ENCODE data around the gene KRT85.
A peak's percentile ranks its signal among the peaks of the same experiment; 100 is the strongest.

KRT85 gene

GRCh38 chr12:52383331-52383730, 16.1 kb upstream of the KRT85 start:
- no peak for DNase-seq
- H3K4me1 Mint-ChIP-seq: peaks cover 8% of the 10 kb centered on the region
- no peak overlapping the region for H3K4me3 Mint-ChIP-seq
- no peaks in the 10 kb centered on the region for H3K36me3 Mint-ChIP-seq (ENCODE audit: low read depth)
- H3K9me3 Mint-ChIP-seq: no peaks in the 10 kb centered on the region
- ATAC-seq: no peak
- H3K27ac Mint-ChIP-seq: no peak overlapping the region
- no peaks in the 10 kb centered on the region for H3K27me3 Mint-ChIP-seq

GRCh38 chr12:52382854-52383253, 15.6 kb upstream of the KRT85 start:
- H3K27me3 Mint-ChIP-seq: no peaks in the 10 kb centered on the region
- no peak overlapping the region for H3K27ac Mint-ChIP-seq

GRCh38 chr12:52381206-52381605, 13.9 kb upstream of the KRT85 start:
- H3K27ac Mint-ChIP-seq: no peak overlapping the region
- H3K4me1 Mint-ChIP-seq: peaks cover 8% of the 10 kb centered on the region
- H3K36me3 Mint-ChIP-seq (ENCODE audit: low read depth): no peaks in the 10 kb centered on the region
- no peak overlapping the region for H3K4me3 Mint-ChIP-seq
- no peaks in the 10 kb centered on the region for H3K9me3 Mint-ChIP-seq
- DNase-seq: no peak
- ATAC-seq: no peak
- peaks cover 3% of the 10 kb centered on the region for H3K27me3 Mint-ChIP-seq

More at GRCh38 chr12:52382854-52383253, 15.6 kb upstream of the KRT85 start:
- H3K4me1 Mint-ChIP-seq: peaks cover 8% of the 10 kb centered on the region
- no peaks in the 10 kb centered on the region for H3K36me3 Mint-ChIP-seq (ENCODE audit: low read depth)
- no peak for DNase-seq
- ATAC-seq: peak; percentile 31
- no peaks in the 10 kb centered on the region for H3K9me3 Mint-ChIP-seq
- no peak overlapping the region for H3K4me3 Mint-ChIP-seq

GRCh38 chr12:52380271-52380694, 13.0 kb upstream of the KRT85 start:
- ATAC-seq: no peak
- Mint-ChIP-seq H3K4me3 (no peak overlapping the region), H3K9me3 (no peaks in the 10 kb centered on the region), H3K36me3 (ENCODE audit: low read depth) (no peaks in the 10 kb centered on the region), H3K27ac (no peak overlapping the region), H3K27me3 (peaks cover 3% of the 10 kb centered on the region), H3K4me1 (peaks cover 8% of the 10 kb centered on the region)
- peak; percentile 16 for DNase-seq

- no peak overlapping the region for H3K27ac Mint-ChIP-seq
- peaks cover 8% of the 10 kb centered on the region for H3K4me1 Mint-ChIP-seq
- no peaks in the 10 kb centered on the region for H3K36me3 Mint-ChIP-seq (ENCODE audit: low read depth)
- H3K4me3 Mint-ChIP-seq: no peak overlapping the region
- DNase-seq (no peak), ATAC-seq (no peak)
- H3K9me3 Mint-ChIP-seq: no peaks in the 10 kb centered on the region
- peaks cover 3% of the 10 kb centered on the region for H3K27me3 Mint-ChIP-seq
These were observed 12.3 kb upstream of the KRT85 start for GRCh38 chr12:52379536-52379935.

GRCh38 chr12:52378091-52378490, 10.8 kb upstream of the KRT85 start:
- peaks cover 3% of the 10 kb centered on the region for H3K27me3 Mint-ChIP-seq
- H3K9me3 Mint-ChIP-seq: peaks cover 5% of the 10 kb centered on the region
- H3K4me1 Mint-ChIP-seq: peaks cover 7% of the 10 kb centered on the region
- H3K27ac Mint-ChIP-seq: no peak overlapping the region
- no peak for DNase-seq
- H3K36me3 Mint-ChIP-seq (ENCODE audit: low read depth): no peaks in the 10 kb centered on the region
- ATAC-seq: no peak
- no peak overlapping the region for H3K4me3 Mint-ChIP-seq

GRCh38 chr12:52377266-52377665, 10.0 kb upstream of the KRT85 start:
- Mint-ChIP-seq H3K27ac (no peak overlapping the region), H3K27me3 (peaks cover 3% of the 10 kb centered on the region), H3K4me1 (no peaks in the 10 kb centered on the region), H3K4me3 (no peak overlapping the region), H3K9me3 (peaks cover 5% of the 10 kb centered on the region), H3K36me3 (ENCODE audit: low read depth) (no peaks in the 10 kb centered on the region)
- no peak for ATAC-seq
- no peak for DNase-seq

GRCh38 chr12:52372216-52373154, 5.2 kb upstream of the KRT85 start:
- H3K36me3 Mint-ChIP-seq (ENCODE audit: low read depth): no peaks in the 10 kb centered on the region
- H3K4me3 Mint-ChIP-seq: no peak overlapping the region
- H3K27me3 Mint-ChIP-seq: peaks cover 3% of the 10 kb centered on the region
- H3K9me3 Mint-ChIP-seq: peaks cover 5% of the 10 kb centered on the region
- no peak overlapping the region for H3K27ac Mint-ChIP-seq
- H3K4me1 Mint-ChIP-seq: no peaks in the 10 kb centered on the region
- ATAC-seq (no peak), DNase-seq (peak; percentile 63)

- Mint-ChIP-seq H3K4me1 (no peaks in the 10 kb centered on the region), H3K4me3 (no peak overlapping the region), H3K9me3 (peaks cover 5% of the 10 kb centered on the region), H3K27me3 (peaks cover 2% of the 10 kb centered on the region), H3K27ac (no peak overlapping the region), H3K36me3 (ENCODE audit: low read depth) (no peaks in the 10 kb centered on the region)
- DNase-seq (no peak), ATAC-seq (no peak)
These were observed 4.4 kb upstream of the KRT85 start for GRCh38 chr12:52371716-52372115.

GRCh38 chr12:52370926-52371608, 3.8 kb upstream of the KRT85 start:
- Mint-ChIP-seq H3K4me3 (no peak overlapping the region), H3K9me3 (peaks cover 5% of the 10 kb centered on the region), H3K27ac (no peak overlapping the region), H3K4me1 (no peaks in the 10 kb centered on the region), H3K27me3 (peaks cover 2% of the 10 kb centered on the region), H3K36me3 (ENCODE audit: low read depth) (no peaks in the 10 kb centered on the region)
- no peak for DNase-seq
- no peak for ATAC-seq

GRCh38 chr12:52369809-52370208, 2.5 kb upstream of the KRT85 start:
- Mint-ChIP-seq H3K36me3 (ENCODE audit: low read depth) (no peaks in the 10 kb centered on the region), H3K4me3 (no peak overlapping the region), H3K4me1 (no peaks in the 10 kb centered on the region), H3K27me3 (peaks cover 2% of the 10 kb centered on the region), H3K27ac (no peak overlapping the region), H3K9me3 (peaks cover 5% of the 10 kb centered on the region)
- ATAC-seq (no peak), DNase-seq (no peak)

- peaks cover 2% of the 10 kb centered on the region for H3K27me3 Mint-ChIP-seq
- H3K27ac Mint-ChIP-seq: no peak overlapping the region
- ATAC-seq: no peak
- no peak overlapping the region for H3K4me3 Mint-ChIP-seq
- H3K4me1 Mint-ChIP-seq: no peaks in the 10 kb centered on the region
- no peak for DNase-seq
- H3K9me3 Mint-ChIP-seq: peaks cover 4% of the 10 kb centered on the region
- H3K36me3 Mint-ChIP-seq (ENCODE audit: low read depth): no peaks in the 10 kb centered on the region
These were observed 1.9 kb upstream of the KRT85 start for GRCh38 chr12:52369211-52369610.

GRCh38 chr12:52368508-52368907, 1.2 kb upstream of the KRT85 start:
- Mint-ChIP-seq H3K4me3 (no peak overlapping the region), H3K36me3 (ENCODE audit: low read depth) (no peaks in the 10 kb centered on the region), H3K27me3 (peaks cover 2% of the 10 kb centered on the region), H3K4me1 (no peaks in the 10 kb centered on the region), H3K27ac (no peak overlapping the region), H3K9me3 (no peaks in the 10 kb centered on the region)
- DNase-seq (no peak), ATAC-seq (no peak)

- Mint-ChIP-seq H3K4me3 (no peak overlapping the region), H3K27ac (no peak overlapping the region), H3K4me1 (no peaks in the 10 kb centered on the region), H3K9me3 (no peaks in the 10 kb centered on the region), H3K36me3 (ENCODE audit: low read depth) (no peaks in the 10 kb centered on the region), H3K27me3 (peaks cover 2% of the 10 kb centered on the region)
- ATAC-seq (no peak), DNase-seq (no peak)
These were observed 595 bp upstream of the KRT85 start for GRCh38 chr12:52367876-52368275.

GRCh38 chr12:52364901-52365489, 2.3 kb downstream of the KRT85 start:
- Mint-ChIP-seq H3K4me1 (peaks cover 3% of the 10 kb centered on the region), H3K9me3 (no peaks in the 10 kb centered on the region), H3K4me3 (no peak overlapping the region), H3K27me3 (peaks cover 2% of the 10 kb centered on the region), H3K27ac (no peak overlapping the region), H3K36me3 (ENCODE audit: low read depth) (no peaks in the 10 kb centered on the region)
- no peak for ATAC-seq
- no peak for DNase-seq

Data from activated naive CD8-positive, alpha-beta T cell treated with anti-CD3 and anti-CD28 coated beads, Interleukin-2, amount 50 U/mL, for 24 hours (primary cell).